GM12892 (cell line): Measurements from ENCODE around the gene PTPRN2.

Experiments
- POLR2A ChIP-seq: IDR thresholded peaks from 2 replicates; pipeline ENCODE4 v1.6.1; 2011; ENCODE audit warnings: low read depth, low read length, control low read depth
- POLR2AphosphoS5 ChIP-seq: IDR thresholded peaks from 2 replicates; pipeline ENCODE4 v1.6.1; 2011; ENCODE audit warnings: low read depth, low read length, control low read depth
- TAF1 ChIP-seq: IDR thresholded peaks from 2 replicates; pipeline ENCODE4 v1.6.1; 2011; ENCODE audit warnings: low read depth, mild to moderate bottlenecking, control low read depth, low read length, borderline replicate concordance

DNA sequence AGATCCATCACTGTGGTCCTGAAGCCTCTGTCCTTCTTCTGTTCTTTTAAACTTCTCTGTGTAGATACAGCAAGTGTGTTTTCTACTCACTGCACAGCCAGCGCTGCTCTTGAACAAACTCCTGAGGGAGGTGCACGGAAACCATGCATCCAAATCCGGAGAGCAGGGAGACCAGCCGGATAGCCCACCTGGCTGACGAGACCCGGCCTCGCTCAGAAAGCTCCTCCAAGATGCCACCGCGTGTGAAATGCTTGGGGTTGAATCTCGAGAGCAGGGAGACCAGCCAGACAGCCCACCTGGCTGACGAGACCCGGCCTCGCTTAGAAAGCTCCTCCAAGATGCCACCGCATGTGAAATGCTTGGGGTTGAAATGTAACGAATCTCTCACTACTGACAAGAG lies 602.0 kb downstream of the PTPRN2 start:
- TF ChIP-seq POLR2AphosphoS5 (no peak), POLR2A (no peak), TAF1 (no peak)
